ENCODE measurements around the gene LRRC32. TPM values are rescaled to one million over a fixed set of nuclear protein-coding genes. Genes with fewer than 3 reads are reported as not detected.

LRRC32 gene
- total and polyA plus RNA-seq, 12 donors, result 20.9 to 389 (median 92.6) TPM

DNA sequence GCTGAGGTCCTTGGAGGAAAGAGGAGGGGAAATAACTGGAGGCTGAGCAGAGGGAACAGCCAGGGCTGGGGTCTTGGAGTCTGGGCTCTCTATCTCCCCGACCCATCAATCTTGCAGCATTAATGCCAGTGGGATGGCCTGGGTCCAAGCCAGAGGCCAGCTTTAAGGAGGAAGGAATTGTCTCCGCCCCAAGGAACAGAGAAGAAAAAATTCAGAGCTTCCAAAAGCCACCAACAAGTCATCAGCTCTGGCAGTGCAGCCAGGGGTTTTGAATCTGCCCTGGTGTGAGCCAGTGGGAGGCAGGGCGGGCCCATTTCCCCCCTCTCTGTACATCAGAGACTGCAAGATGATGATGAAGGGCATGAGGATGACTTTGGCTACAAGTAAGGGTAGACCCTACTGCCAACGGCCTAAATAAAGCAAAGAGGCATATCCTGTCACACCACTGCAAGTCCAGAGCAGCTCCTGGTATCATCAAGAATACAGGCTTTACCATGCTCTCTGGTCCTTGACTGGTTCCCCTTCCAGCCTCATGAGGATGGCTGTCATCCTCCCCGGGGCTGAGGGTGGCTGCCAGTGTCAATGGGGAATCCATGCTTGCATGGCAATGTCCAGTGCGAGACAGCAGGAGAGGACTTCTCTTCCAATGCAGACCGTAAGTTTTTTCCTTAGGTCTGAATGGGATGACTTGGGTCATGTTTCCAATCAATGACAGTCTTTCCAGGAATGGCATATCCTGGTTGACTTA lies 34.4 kb downstream of the LRRC32 start:
- Histone ChIP-seq H3K27me3 (no peaks in the 10 kb centered on the region), H3K4me1 (replicated peaks in 1 of 2) (peaks cover 9 to 11% of the 10 kb centered on the region in 2 donors), H3K9me3 (replicated peaks in 1 of 3) (no peaks in the 10 kb centered on the region), H3K27ac (no peak overlapping the region), H3K4me3 (no peak overlapping the region), H3K36me3 (replicated peaks in 1 of 2) (no peaks in the 10 kb centered on the region)
- intact Hi-C loops (cut with DNase I), result no loop called here
- peak in 1 of 7 donors; percentile 45 for DNase-seq
- 75 to 89% (median 87%) methylated on average over 7 of the region's 7 CpGs for WGBS, 4 donors
- no peak for TF ChIP-seq POLR2A (IDR thresholded peaks at IDR 0.05)
- no peak for TF ChIP-seq CTCF (IDR thresholded peaks at IDR 0.05)

GRCh38 chr11:76634886-76635285 lies 35.7 kb downstream of the LRRC32 start:
- intact Hi-C loops (cut with DNase I), result no loop called here
- no peaks in the 10 kb centered on the region for H3K36me3 ChIP-seq (replicated peaks in 1 of 2)
- TF ChIP-seq POLR2A (IDR thresholded peaks at IDR 0.05) (no peak), CTCF (IDR thresholded peaks at IDR 0.05) (no peak)
- H3K4me1 ChIP-seq (replicated peaks in 1 of 2), result peaks cover 12 to 24% of the 10 kb centered on the region in 2 donors
- H3K27me3 ChIP-seq, result no peaks in the 10 kb centered on the region
- WGBS, 4 donors, result 59 to 84% (median 82%) methylated on average over 2 to 4 of the region's 4 CpGs
- DNase-seq, result peak in 1 of 7 donors; percentile 25
- H3K27ac ChIP-seq, result no peak overlapping the region
- no peak overlapping the region for H3K4me3 ChIP-seq
- H3K9me3 ChIP-seq (replicated peaks in 1 of 3), result no peaks in the 10 kb centered on the region

GRCh38 chr11:76632492-76632891 lies 38.1 kb downstream of the LRRC32 start:
- no peaks in the 10 kb centered on the region for H3K36me3 ChIP-seq (replicated peaks in 1 of 2)
- no peak for DNase-seq
- 83 to 90% (median 87%) methylated on average over 2 of the region's 2 CpGs for WGBS, 4 donors
- H3K27ac ChIP-seq, result no peak overlapping the region
- no peaks in the 10 kb centered on the region for H3K9me3 ChIP-seq (replicated peaks in 1 of 3)
- TF ChIP-seq POLR2A (IDR thresholded peaks at IDR 0.05) (no peak), CTCF (IDR thresholded peaks at IDR 0.05) (no peak)
- intact Hi-C loops (cut with DNase I), result no loop called here
- H3K27me3 ChIP-seq, result no peaks in the 10 kb centered on the region
- H3K4me1 ChIP-seq (replicated peaks in 1 of 2), result peaks cover 13 to 25% of the 10 kb centered on the region in 2 donors
- H3K4me3 ChIP-seq, result no peak overlapping the region

DNA sequence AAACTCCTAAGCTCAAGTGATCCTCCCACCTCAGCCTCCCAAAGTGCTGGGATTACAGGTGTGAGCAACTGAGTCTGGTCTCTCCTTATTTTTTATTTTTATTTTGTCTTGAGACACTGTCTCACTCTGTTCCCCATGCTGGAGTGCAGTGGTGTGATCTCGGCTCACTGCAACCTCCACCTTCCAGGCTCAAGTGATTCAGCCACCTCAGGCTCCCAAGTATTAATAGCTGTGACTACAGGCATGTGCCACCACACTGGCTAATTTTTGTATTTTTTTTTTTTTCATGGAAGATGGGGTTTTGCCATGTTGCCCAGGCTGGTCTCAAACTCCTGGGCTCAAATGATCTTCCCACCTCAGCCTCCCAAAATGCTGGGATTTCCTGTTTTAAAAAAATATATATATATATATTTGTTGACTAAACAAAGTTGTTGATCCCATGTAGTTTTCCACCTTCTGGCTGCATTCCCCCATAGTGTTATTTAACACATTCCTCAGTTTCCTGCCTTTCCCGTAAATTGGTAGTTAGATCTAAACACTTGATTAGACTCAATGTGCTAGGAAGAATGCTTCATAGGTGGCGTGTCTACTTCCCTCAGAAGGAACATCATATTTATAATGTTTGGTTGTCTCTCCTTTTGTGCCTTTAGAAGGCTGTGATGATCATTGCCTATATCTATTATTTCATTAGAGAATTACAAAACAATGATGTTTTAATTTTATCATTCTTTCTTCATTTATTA lies 38.8 kb downstream of the LRRC32 start:
- intact Hi-C loops (cut with DNase I), result no loop called here
- Histone ChIP-seq H3K36me3 (replicated peaks in 1 of 2) (no peaks in the 10 kb centered on the region), H3K27me3 (no peaks in the 10 kb centered on the region), H3K9me3 (replicated peaks in 1 of 3) (no peaks in the 10 kb centered on the region), H3K4me3 (no peak overlapping the region), H3K27ac (no peak overlapping the region), H3K4me1 (replicated peaks in 1 of 2) (peaks cover 7 to 21% of the 10 kb centered on the region in 2 donors)
- DNase-seq, result no peak
- TF ChIP-seq POLR2A (IDR thresholded peaks at IDR 0.05) (no peak), CTCF (IDR thresholded peaks at IDR 0.05) (no peak)
- whole genome bisulfite sequencing, 4 donors, result 81 to 92% (median 89%) methylated on average over 3 of the region's 3 CpGs

Measured in adrenal gland (tissue), 12 donors.